Astrocyte of the cerebellum (primary cell): ENCODE results near the gene COPS7A.
A peak's percentile ranks its signal among the peaks of the same experiment; 100 is the strongest.
"Not testable (repeated sequence)": the region's sequence is repeated elsewhere in the genome, so short reads cannot be mapped to it uniquely, and the experiment has no call there.

ENCODE experiments used
- DNase-seq: peaks from one replicate; pipeline ENCODE4 v3.0.0-alpha.2; 2011; ENCODE audit warnings: low read depth
- H3K4me3 ChIP-seq: 2 replicates; pipeline ENCODE4 v1.5.1; 2011; ENCODE audit warnings: mild to moderate bottlenecking, low read depth, low read length, moderate library complexity
- CTCF ChIP-seq: IDR thresholded peaks from 2 replicates; pipeline ENCODE4 v1.5.1; 2012; ENCODE audit warnings: low read length, low read depth, moderate library complexity, mild to moderate bottlenecking; ENCODE audit errors: missing control alignments
- in situ Hi-C: cut with HindIII; loops from 2 replicates; pipeline ENCODE4 v1.10.0; 2017; ENCODE audit warnings: low sequenced_read_pairs

The COPS7A gene

GRCh38 chr12:6701078-6701768, 22.6 kb upstream of the COPS7A start:
- no peak for TF ChIP-seq CTCF
- in situ Hi-C loops = no loop called here
- DNase-seq = no peak
- H3K4me3 ChIP-seq = peak overlapping the region; percentile 58

GRCh38 chr12:6703631-6704030, 20.2 kb upstream of the COPS7A start:
- H3K4me3 ChIP-seq = no peak overlapping the region
- TF ChIP-seq CTCF = no peak
- DNase-seq = no peak
- in situ Hi-C loops = no loop called here

- in situ Hi-C loops, H3K4me3 ChIP-seq, DNase-seq: not testable (repeated sequence)
These were observed 15.5 kb upstream of the COPS7A start for GRCh38 chr12:6708351-6708750.

- in situ Hi-C loops = no loop called here
- no peak for TF ChIP-seq CTCF
- DNase-seq = no peak
- no peak overlapping the region for H3K4me3 ChIP-seq
These were observed 14.9 kb upstream of the COPS7A start for GRCh38 chr12:6708960-6709394.

GRCh38 chr12:6716031-6716873, 7.6 kb upstream of the COPS7A start:
- H3K4me3 ChIP-seq, DNase-seq, in situ Hi-C loops: not testable (repeated sequence)

- in situ Hi-C loops = no loop called here
- no peak for TF ChIP-seq CTCF
- no peak for DNase-seq
- no peak overlapping the region for H3K4me3 ChIP-seq
These were observed 6.9 kb upstream of the COPS7A start for GRCh38 chr12:6716874-6717437.

- no peak overlapping the region for H3K4me3 ChIP-seq
- no peak for DNase-seq
- TF ChIP-seq CTCF = no peak
- in situ Hi-C loops = no loop called here
These were observed 983 bp upstream of the COPS7A start for GRCh38 chr12:6722863-6723262.
